RCC 7860 (cell line): ENCODE data around the gene ANKRD39.
A peak's percentile ranks its signal among the peaks of the same experiment; 100 is the strongest.
"Not testable (repeated sequence)": the region's sequence is repeated elsewhere in the genome, so short reads cannot be mapped to it uniquely, and the experiment has no call there.

Source experiments
- DNase-seq: peaks from one replicate; pipeline ENCODE4 v3.0.0-alpha.2; 2015; ENCODE audit warnings: low spot score
- FAIRE-seq: peaks from 2 replicates; lab custom pipeline; 2012; peaks lifted over from hg19 to GRCh38; lab: Jason Lieb, UNC

ANKRD39 gene

GRCh38 chr2:96873651-96874096 lies 15.9 kb upstream of the ANKRD39 start:
- no peak for FAIRE-seq
- DNase-seq: no peak

GRCh38 chr2:96872591-96873349 lies 15.0 kb upstream of the ANKRD39 start:
- no peak for DNase-seq
- FAIRE-seq: no peak

- no peak for FAIRE-seq
- DNase-seq: no peak
These were observed 12.9 kb upstream of the ANKRD39 start for GRCh38 chr2:96870626-96871255.

- FAIRE-seq: no peak
- DNase-seq: no peak
These were observed 12.2 kb upstream of the ANKRD39 start, which contains the start of gene SEMA4C for GRCh38 chr2:96869822-96870625. TSS of gene SEMA4C (minus strand) at chr2:96870080. CDS start at chr2:96867886, 2,194 bp downstream.

- FAIRE-seq (no peak), DNase-seq (peak; percentile 33)
These were observed 11.5 kb upstream of the ANKRD39 start for GRCh38 chr2:96869281-96869821.

- peak; percentile 65 for DNase-seq
- no peak for FAIRE-seq
These were observed 10.9 kb upstream of the ANKRD39 start for GRCh38 chr2:96868555-96869280.

GRCh38 chr2:96867756-96868554 lies 10.1 kb upstream of the ANKRD39 start:
- FAIRE-seq: no peak
- no peak for DNase-seq

GRCh38 chr2:96866986-96867755 lies 9.4 kb upstream of the ANKRD39 start:
- DNase-seq (no peak), FAIRE-seq (no peak)

- no peak for DNase-seq
These were observed 8.8 kb upstream of the ANKRD39 start for GRCh38 chr2:96866586-96866985.

GRCh38 chr2:96866149-96866548 lies 8.3 kb upstream of the ANKRD39 start:
- no peak for FAIRE-seq

More at GRCh38 chr2:96866586-96866985, 8.8 kb upstream of the ANKRD39 start:
- FAIRE-seq: no peak

GRCh38 chr2:96865654-96866053 lies 7.8 kb upstream of the ANKRD39 start:
- DNase-seq (no peak), FAIRE-seq (no peak)

More at GRCh38 chr2:96866149-96866548, 8.3 kb upstream of the ANKRD39 start:
- no peak for DNase-seq

GRCh38 chr2:96864343-96865091 lies 6.7 kb upstream of the ANKRD39 start:
- DNase-seq (no peak), FAIRE-seq (no peak)

- DNase-seq (no peak), FAIRE-seq (no peak)
These were observed 5.9 kb upstream of the ANKRD39 start for GRCh38 chr2:96863575-96864342.

- not testable (repeated sequence) for FAIRE-seq, DNase-seq
These were observed 5.2 kb upstream of the ANKRD39 start for GRCh38 chr2:96863056-96863455.

- FAIRE-seq (no peak), DNase-seq (no peak)
These were observed 3.3 kb upstream of the ANKRD39 start for GRCh38 chr2:96861074-96861473.

GRCh38 chr2:96860065-96861029 lies 2.5 kb upstream of the ANKRD39 start:
- DNase-seq (no peak), FAIRE-seq (no peak)
